Measurements from ENCODE around the gene TMEM9.
A peak's percentile ranks its signal among the peaks of the same experiment; 100 is the strongest.

The TMEM9 gene

DNA sequence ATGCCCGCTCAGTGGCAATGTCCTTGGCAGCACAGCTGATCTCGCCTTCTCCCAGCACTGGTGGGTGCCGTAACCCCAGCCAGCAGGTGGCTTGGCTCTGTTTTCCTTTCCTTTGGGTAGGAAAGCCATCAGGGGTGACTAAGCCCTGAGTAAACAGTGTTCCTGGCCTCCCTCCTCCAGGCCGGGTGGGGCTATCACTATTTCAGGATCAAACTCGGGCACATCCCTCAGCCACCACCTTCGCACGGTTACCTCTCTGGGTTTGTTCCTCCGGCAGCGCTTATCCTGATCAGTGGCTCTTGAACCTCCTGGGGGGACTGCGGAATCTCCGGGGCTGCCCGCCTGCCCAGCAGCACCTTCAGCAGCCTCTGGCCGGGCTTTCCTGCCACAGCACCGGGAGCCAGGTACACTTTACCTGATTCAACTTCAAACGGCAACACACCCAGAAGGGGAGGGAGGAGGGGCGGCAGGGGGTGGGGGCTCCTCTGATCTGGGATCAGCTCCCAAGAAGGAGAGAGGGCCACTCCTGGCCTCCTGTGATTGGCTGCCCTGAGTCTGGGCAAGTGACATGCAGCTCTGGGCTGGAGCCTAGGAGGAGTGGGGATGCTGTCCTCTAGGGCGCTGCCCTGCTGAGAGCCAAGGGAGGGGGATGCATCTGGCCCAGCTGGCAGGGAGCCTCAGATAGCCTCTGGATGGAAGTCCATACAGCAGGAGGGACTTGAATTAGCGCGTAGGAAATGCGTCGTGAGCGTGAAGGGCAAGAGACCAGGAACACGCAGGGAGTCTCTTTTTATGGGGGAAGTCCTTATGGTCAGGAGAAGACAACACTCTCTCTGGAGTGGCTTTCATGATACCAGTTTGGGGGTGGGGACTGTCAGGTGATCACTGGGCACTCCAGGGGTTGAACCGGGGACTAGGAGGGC is 27.2 kb downstream of the TMEM9 start, which contains the start of gene ASCL5:
Gene ASCL5, minus strand, starts transcription at position 353 of the 923 bp plus-strand sequence. CDS start 11,812 bp downstream, outside the sequence.
- DNase-seq (ENCODE audit: low spot score) = no peak

DNA sequence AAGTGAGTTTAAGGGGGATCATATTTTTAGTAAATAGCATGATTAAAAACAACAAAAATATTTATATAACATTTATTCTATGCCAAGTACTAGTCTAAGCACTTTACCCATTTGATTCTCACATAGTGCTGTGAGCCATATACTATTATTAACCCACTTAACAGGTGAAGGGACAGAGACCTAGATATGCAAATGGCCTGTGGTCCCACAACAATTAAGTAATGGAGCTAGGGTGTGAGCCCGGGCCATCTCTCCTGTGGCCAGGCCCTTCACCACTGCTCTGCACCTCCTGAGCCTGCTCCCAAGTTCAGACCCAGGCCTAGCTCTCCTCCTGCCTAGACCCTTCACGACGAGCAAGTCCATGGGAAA is 27.8 kb downstream of the TMEM9 start:
- no peak for DNase-seq (ENCODE audit: low spot score)

DNA sequence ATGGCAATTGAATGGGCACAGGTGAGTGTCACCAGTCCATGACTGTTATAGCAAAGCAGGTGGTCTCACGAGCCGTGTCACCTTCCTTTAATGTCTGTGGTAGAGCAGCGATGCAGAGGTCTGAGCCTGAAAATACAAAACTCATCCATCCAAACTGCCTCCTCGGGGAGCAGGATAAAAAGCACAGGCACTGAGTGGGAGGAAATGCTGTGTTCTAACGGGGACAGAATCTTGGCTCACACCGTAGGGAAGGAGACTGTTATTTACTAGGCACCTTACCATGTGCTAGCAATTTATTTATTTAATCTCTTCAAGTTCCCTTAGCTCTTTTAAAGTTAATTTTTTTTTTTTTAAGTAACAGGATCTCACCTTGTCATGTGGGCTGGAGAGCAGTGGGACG is 28.5 kb downstream of the TMEM9 start:
- DNase-seq (ENCODE audit: low spot score) = no peak

DNA sequence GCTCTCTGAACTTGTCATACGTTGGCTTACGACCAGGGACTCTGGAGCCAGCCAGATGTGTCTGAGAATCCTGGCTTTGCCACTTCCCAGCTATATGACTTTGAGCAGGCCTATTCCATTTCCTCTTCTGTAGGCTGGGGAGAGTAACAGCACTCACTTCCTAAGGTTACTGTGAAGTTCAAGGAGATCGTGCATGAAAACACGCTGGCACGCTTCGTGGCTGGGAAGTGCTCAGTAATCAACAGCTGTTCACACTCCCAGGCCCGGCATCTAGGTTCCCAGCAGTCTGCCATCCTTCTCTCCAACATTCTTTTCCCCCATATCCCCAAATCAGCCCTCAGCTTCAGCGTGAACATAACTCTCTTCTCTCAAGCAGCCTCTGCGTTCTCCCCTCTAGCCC is 29.3 kb downstream of the TMEM9 start:
- no peak for DNase-seq (ENCODE audit: low spot score)

DNA sequence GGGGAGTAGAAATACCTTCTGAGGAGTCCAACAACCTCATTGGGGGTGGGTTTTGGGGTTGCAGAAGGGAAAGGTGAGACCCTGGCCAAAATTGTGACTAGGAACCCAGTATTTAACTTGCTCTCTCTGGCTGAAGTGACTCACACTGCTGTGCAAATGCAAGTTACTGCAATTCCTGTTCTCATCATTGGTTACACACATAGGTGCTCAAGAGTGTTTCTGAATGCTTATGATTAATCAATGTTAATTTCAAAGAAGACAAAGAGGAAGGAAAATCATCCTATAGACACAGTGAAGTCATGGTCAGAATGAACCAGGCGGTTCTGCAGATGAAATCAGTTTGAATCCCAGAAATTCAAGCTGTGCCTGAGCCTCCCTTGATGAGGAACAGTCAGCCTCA is 30.4 kb downstream of the TMEM9 start:
- no peak for DNase-seq (ENCODE audit: low spot score)

DNA sequence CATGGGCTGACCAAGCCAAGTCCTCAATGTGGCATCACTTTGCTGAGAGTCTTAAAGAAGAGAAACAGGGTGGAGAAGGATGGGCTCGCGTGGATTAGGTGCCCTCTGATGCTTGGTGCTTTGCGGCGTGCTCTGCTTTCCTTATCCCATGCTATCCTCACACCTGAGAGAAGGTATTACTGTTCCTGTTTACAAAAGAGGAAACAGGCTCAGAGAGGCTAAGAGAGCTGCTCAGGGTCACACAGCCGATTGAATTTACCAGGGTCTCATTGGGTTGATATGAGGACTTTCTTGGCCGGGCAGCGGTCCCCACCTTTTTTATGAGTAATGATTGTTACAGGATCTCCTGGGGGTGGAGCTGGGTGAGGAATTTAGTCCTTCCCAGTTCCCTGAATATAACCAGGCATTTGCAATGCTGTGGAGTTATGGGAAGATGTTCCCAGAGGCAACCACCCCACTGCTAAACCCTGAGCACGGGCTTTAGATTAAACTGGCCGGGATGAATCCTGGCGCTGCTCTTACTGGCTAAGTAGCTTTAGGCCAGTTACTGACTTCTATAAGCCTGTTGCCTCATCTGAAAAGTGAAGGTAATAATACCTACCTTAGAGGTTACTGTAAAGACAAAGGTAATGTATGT is 31.8 kb downstream of the TMEM9 start:
- no peak for DNase-seq (ENCODE audit: low spot score)

DNA sequence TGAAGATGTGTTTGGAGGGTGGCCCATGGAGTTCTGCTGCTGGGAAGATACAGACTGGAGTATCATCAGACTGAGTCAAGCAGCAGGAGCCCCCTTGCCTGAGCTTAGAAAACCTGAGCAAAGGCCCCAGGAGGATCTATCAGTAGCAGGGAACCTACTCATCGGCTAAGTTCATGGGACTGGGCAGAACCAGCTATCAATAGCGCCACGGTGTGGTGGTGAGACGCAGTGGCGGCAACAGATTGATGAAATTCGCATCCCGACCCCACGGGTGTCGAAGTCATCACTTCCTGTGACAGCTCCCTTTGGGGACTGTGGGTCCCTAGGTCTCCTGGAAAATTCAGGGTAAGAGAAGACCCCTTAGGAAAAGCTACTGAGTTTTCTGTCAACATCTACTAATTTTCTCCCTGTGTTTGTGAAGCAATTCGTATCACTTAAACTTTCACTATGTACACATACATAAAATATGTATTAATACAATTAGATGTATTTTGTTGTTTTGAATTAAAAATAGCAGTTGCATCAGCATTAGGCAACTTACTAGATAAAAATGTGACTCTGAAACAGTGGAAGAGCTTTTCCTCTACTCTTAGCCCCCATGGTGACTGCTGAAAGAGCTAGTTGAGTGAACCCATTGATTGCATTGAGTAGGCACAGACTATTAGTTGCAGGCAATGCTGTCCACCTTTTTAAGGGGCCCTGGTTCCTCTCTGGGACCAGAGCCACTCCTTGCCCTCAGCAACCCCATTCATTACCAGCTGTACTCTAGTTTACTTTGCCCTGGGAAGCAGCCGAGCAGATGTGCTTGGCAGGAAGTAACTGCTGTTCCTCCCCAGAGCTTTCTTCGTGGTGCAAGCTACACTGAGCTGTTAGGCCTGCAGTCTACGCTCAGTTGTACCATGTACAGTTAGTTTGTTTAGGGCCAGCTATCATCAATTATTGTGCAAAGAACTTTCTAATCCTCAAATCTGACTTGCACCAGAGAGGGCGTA is 34.8 kb downstream of the TMEM9 start:
- peak; percentile 44 for DNase-seq (ENCODE audit: low spot score)

DNA sequence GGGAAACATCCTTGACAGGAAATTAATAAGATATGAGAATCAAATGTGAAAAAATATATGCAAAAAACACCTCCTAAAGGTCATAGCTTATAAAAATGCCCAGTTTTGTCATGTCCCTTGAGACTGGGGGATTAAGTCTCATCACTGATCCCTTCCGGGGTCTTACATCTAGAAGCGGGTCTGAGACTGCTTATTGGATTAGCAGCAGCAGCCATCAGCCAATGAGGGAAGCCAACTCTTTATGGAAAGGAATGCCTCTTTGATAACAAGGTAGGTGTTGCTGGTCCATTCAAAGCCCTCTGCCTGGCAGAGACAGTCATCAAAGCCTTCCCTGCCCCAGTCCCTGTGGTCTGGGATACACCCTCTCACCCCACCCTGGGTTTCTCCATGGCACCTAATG is 38.2 kb downstream of the TMEM9 start:
- DNase-seq (ENCODE audit: low spot score) = no peak

DNA sequence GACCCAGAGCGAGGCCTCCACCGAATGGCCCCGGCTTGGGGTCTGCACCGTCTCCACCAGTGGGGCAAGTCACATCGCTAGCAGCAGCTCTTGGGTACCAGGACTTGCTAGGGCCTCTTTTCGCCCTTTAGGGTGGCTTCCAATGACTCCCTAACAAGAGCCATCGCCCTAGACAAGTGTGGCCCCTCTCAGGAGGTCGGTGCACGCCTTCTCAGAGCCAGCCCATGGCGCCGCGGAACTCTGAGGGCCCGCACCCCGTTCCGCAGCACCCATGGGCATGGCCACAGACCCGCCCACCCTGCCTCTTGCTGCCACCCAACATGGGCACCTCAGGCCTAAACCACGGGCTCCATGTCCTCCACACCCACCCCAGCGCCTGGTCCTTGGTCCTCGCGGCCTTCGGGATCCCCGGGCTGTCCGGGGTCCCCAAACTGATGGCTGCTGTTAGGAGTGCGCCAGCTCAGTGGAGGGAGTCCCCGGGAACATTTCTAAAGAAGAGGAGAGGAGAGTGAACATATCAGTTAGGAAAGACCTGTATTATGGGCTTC is 38.8 kb downstream of the TMEM9 start:
- no peak for DNase-seq (ENCODE audit: low spot score)

DNA sequence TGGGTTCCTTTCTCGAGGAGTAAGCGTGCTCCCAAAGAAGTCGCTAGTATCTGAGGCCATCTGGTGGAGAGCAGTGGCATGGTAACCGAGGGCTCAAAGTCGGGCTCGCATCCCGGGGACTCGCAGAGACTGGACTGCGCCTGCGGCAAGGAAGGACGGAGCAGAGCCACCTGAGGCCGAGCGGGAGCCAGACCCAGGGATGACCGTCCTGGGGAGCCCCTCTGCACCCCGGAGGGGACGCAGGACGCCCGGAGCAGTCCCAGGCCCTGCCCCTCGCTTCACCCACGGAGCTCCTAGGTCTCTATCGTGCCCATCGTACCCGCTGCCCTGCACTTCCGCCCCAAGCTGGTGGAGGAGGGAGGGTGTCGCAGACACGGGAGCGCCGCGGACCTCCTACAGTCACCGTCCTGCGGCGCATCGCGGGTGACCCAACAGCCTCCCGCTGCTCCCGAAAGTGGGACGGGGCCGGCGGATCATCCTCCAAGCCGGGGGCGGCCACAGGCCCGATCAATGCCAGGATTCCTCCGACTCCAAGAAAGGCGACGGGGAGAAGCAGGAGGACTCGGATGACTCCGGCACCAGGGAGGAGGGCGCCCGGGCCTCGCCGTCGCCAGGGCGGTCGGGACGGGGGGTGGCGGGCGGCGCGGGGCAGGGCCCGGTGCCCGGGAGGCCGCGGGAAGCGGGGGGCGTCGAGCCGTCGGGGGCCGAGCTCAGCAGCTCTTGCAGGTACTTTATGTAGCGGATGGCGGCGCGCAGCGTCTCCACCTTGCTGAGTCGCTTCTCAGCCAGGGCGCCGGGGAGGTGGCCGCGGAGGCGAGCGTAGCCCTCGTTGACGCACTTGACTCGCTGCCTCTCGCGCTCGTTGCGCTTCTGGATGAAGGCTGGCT is 39.8 kb downstream of the TMEM9 start:
- peak; percentile 71 for DNase-seq (ENCODE audit: low spot score)

DNA sequence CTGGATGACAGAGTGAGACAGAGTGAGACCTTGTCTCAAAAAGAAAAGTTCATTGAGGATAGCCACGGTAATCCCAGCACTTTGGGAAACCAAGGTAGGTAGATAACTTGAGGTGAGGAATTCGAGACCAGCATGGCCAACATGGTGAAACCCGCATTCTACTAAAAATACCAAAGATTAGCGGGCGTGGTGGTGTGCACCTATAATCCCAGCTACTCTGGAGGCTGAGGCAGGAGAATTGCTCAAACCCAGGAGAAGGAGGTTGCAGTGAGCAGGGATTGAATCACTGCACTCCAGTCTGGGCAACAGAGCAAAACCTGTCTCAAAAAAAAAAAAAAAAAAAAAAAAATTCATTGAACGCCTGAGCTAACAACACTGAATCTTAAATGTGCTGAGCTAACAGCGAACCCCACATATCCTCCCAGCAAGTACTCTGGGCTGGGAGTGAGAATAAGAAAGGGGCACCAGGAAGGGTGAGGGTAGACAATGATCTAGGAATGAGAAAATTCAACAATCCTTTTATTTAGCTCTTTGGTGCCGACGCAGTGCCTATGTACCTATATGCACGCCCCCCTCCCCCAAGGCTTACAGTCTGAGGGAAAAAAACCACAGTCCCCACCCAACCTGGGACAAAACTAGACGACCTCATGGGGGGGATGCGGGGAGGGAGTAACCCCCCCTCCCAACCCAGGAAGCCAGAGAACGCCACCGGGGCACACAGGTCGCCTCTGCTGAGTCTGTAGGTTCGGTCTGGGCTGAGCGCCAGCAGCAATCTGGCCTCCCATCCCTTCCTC is 40.6 kb downstream of the TMEM9 start:
- no peak for DNase-seq (ENCODE audit: low spot score)

DNA sequence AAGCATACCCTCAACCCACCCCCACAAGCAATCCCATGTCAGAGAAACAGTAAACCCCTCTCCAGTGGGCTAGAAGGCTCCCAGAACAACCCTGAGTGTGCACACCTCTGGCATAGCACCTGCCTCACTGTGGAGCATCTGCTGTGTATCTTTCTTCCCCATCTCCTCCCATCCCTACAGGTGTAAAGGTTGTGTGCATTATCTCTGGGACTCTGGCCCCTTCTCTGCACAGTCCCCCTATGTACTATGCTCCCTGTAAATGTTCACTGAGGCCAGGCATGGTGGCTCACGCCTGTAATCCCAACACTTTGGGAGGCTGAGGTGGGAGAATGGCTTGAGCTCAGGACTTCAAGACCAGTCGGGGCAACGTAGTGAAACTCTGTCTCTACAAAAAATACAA is 41.3 kb downstream of the TMEM9 start:
- no peak for DNase-seq (ENCODE audit: low spot score)

DNA sequence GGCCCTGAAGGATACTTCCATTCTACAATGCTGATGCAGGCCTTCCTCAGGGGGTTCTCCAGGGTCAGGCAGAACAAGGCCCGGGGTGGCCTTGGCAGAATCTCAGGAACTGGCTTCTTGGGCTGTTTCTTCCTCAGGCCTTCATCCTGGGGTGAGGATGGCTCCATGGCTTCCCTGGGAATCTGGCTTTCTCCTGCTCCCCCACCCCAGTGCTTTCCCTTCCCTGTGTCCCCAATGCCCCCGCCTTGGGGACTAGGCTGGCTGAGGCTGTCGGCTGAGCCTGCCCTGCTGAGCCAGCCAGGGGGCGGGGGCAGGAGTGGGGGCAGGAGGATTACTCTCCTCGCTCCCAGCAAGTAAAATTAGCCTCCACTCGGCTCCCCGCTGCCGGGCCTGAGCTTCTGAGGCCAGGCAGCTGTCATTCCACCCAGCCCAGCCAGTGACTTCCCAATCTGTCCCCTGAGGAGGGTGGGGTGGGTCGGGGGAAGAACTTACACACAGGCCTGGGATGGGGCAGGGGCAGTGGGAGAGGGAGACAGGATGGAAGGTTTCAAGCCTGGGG is 42.0 kb downstream of the TMEM9 start, which contains the start of gene CACNA1S:
Gene CACNA1S, minus strand, starts transcription at position 254 of the 559 bp plus-strand sequence. Its CDS starts 87 bp downstream, at position 167.
- DNase-seq (ENCODE audit: low spot score) = no peak

DNA sequence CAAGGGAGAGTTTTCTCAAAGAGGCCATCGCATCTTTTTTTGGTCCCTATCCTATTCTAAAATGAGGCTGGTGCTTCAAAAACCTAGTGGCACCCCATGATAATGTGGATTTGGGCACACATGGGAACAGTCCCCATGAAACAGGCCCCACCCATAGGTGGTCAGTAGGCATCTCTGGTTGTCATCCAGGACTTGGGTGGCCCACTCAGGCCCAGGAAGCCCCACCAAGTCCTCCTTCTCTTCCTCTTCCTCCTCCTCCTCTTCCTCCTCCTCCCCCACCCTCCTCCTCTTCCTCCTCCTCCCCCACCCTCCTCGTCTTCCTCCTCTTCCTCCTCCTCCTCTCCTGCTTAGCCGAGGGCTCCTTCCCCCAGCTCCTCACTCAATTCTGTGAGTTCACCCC is 42.6 kb downstream of the TMEM9 start:
- DNase-seq (ENCODE audit: low spot score) = no peak

DNA sequence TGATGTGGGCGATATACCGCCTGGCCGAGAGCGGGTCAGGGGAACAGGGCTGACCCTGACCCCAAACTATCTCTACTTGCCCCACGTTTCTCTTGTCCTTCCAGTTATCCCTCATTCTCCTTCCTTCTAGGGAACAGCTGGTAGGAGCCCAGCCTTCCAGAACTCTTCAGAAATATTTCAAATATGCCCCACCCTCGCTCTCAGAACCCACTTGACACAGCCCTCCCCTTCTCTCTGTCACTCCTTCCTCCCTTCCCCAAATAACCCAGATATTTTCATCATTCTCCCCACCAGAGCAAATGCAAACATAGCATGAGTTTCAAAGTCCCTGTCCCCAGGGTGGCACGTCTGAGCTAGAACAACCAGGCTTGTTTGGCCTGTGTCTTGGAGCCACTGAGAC is 43.1 kb downstream of the TMEM9 start:
- DNase-seq (ENCODE audit: low spot score) = no peak

DNA sequence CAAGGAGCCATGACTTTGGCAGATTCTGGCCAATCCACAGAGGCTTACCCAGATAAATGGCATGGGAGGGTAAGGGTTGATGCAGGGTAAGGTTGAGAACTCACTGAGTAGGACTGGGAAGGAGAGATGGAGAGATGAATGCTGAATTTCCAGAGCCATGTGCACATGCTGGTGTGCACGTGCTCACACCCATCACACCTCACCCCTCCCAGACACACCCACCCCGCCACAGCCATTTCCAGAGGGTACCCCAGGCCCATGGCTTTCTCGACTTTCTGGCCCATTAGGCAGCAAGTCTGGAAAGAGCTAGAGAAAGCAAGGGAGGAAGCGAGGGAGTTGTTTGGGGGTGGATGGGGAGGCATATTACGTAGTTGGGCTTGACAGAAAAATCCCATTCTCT is 43.7 kb downstream of the TMEM9 start:
- DNase-seq (ENCODE audit: low spot score) = no peak

DNA sequence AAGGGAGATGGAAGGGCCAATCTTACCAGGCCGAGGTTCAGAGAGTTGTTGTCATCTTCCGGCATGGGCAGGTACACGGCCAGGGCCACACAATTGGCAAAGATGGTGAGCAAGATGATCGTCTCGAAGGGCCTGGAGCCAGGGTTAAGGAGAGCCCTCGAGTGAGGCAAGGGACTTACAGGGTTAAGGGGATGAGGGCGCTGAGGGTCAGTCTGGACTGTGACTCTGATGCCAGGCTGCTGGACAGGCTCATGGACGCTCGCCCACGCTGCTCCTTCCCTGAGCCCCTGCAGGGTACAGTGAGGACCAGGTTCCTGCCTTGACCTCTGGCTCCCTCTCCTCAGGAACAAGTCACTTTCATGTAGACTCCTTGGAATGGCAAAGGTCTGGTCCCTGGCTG is 44.1 kb downstream of the TMEM9 start:
- DNase-seq (ENCODE audit: low spot score) = no peak

DNA sequence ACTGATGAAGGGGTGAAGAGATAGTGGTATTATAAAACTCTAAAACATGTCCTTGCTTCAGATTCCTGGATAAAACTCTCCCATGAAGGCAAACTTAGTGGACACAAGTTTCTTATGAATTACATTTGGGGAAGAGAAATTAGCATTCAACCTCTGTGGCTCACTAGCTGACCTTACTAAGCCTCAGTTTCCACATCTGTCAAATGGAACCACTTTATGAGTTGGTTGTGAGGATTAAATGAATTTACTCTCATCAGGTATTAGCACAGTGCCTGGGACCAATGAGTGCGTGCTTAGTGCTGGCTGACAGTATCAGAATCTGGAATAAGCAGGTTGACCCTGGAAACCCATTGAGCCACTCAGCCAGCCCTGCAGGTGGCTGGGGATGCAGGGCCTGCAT is 44.6 kb downstream of the TMEM9 start:
- no peak for DNase-seq (ENCODE audit: low spot score)

DNA sequence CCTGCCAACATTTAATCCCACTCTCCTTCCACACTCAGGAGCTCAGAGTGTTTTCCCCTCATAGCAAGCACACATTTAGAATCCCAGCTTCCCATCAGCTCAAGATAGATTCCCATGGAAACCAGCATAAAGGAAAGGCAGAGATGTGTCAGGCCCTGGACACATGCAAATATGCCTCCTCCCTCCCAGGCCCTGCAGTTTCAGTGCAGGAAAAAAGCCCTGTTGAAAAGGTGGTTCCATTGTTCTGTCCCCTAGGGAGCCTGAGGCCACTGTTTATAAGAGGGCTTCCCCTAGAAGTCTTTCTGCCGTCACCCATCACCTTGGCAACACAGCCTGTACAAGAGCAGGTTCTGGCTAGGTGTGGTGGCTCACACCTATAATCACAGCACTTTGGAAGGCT is 45.7 kb downstream of the TMEM9 start:
- no peak for DNase-seq (ENCODE audit: low spot score)

DNA sequence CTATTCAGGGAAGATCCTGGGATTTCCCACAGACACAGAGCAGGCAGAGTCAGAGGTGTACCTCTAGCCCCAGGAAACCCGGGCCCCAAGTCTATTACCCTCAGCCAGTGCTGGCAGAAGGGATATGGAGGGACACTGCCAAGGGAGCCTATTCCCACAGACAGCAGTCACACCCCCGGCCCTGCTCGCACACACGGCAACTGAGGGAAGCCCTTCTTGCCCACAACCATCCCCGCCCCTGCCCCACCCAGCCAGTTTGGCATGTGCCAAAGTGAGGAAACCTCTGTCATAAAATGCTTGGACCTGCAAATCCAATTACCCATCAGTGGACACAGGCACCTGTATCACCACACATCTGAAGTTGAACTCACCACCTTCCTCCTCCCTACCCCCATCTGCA is 48.6 kb downstream of the TMEM9 start:
- DNase-seq (ENCODE audit: low spot score) = no peak

All from CD4-positive, alpha-beta T cell treated with Interleukin-6 at 100 ng/mL for 8 hours (primary cell).